ENCODE data around the gene TAGLN. TPM values are rescaled to one million over a fixed set of nuclear protein-coding genes. Genes with fewer than 3 reads are reported as not detected.

Gene TAGLN
- total RNA-seq, 4 donors from 2014 or later = 190 to 216 (median 199) TPM

DNA sequence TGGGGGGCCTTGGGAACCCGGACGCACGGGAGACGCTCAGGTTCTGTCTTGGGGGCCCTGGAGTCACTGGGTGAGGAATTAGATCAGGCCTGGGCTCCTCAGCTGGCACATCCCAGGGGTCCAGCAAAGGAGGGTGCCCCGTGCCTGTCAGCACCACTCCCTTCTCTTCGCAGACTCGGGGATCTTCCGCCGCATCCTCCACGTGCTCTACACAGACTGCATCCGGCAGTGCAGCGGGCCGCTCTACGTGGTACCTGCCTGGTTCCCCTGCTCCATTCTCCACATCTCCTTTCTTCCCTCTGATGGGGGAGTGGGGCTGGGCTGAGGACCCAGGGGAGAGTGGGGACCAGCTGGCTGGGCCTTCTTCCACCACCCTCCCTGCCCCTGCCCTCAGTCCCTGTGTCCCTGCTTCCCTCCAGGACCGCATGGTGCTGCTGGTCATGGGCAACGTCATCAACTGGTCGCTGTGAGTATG, 6.7 kb upstream of the TAGLN start:
- H3K36me3 ChIP-seq = peaks cover 88% of the 10 kb centered on the region
- no peaks in the 10 kb centered on the region for H3K9me3 ChIP-seq
- peaks cover 13% of the 10 kb centered on the region for H3K4me1 ChIP-seq
- 96% methylated on average over 17 of the region's 17 CpGs for WGBS
- TF ChIP-seq EP300 (IDR thresholded peaks at IDR 0.05) (no peak), CTCF (IDR thresholded peaks at IDR 0.05) (no peak)
- H3K4me3 ChIP-seq = no peak overlapping the region
- H3K27me3 ChIP-seq = no peaks in the 10 kb centered on the region
- no peak overlapping the region for H3K27ac ChIP-seq
- peak in 1 of 2 donors; percentile 56 for DNase-seq (ENCODE audit: low spot score in 2 of 2)

GRCh38 chr11:117193130-117194020, 5.8 kb upstream of the TAGLN start:
- peaks cover 79% of the 10 kb centered on the region for H3K36me3 ChIP-seq
- 83% methylated on average over 12 of the region's 15 CpGs for WGBS
- H3K9me3 ChIP-seq = no peaks in the 10 kb centered on the region
- peak in 1 of 2 donors; percentile 53 for DNase-seq (ENCODE audit: low spot score in 2 of 2)
- peaks cover 16% of the 10 kb centered on the region for H3K4me1 ChIP-seq
- H3K27me3 ChIP-seq = no peaks in the 10 kb centered on the region
- no peak overlapping the region for H3K27ac ChIP-seq
- H3K4me3 ChIP-seq = no peak overlapping the region
- TF ChIP-seq EP300 (IDR thresholded peaks at IDR 0.05) = no peak
- TF ChIP-seq POLR2A (IDR thresholded peaks at IDR 0.05) = no peak
- no peak for TF ChIP-seq CTCF (IDR thresholded peaks at IDR 0.05)
- no peak for TF ChIP-seq POLR2AphosphoS5 (IDR thresholded peaks at IDR 0.05)

GRCh38 chr11:117194267-117194666, 4.9 kb upstream of the TAGLN start:
- Histone ChIP-seq H3K4me1 (peaks cover 22% of the 10 kb centered on the region), H3K27ac (no peak overlapping the region), H3K27me3 (no peaks in the 10 kb centered on the region), H3K36me3 (peaks cover 70% of the 10 kb centered on the region), H3K4me3 (no peak overlapping the region), H3K9me3 (no peaks in the 10 kb centered on the region)
- WGBS = 88% methylated on average over 5 of the region's 5 CpGs
- TF ChIP-seq POLR2A (IDR thresholded peaks at IDR 0.05) = no peak
- no peak for TF ChIP-seq EP300 (IDR thresholded peaks at IDR 0.05)
- no peak for TF ChIP-seq POLR2AphosphoS5 (IDR thresholded peaks at IDR 0.05)
- TF ChIP-seq CTCF (IDR thresholded peaks at IDR 0.05) = no peak
- DNase-seq (ENCODE audit: low spot score in 2 of 2) = no peak

DNA sequence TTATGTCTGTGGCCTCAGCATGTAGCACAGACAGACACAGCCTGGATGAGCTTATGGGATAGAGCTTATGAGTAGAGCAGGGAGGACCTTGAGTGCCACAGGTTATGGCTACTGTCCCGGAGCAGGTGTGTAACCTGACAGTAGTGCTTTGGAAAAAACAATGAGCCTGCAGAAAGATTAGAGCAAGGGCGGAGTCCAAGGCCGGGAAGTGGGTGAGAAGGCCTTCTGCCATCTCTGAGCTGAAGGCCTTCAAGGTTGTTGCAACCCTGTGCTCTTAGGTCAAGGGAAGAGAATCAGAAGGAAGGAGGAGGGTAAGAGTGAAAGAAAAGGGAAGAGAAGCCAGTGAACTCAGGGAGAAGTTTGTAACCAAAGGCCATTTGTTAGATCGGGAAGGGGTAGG, 3.9 kb upstream of the TAGLN start:
- WGBS = 85% methylated on average over 4 of the region's 4 CpGs
- Histone ChIP-seq H3K4me3 (no peak overlapping the region), H3K9me3 (no peaks in the 10 kb centered on the region), H3K27ac (no peak overlapping the region), H3K4me1 (peaks cover 18% of the 10 kb centered on the region), H3K27me3 (no peaks in the 10 kb centered on the region), H3K36me3 (peaks cover 60% of the 10 kb centered on the region)
- no peak for DNase-seq (ENCODE audit: low spot score in 2 of 2)
- no peak for TF ChIP-seq EP300 (IDR thresholded peaks at IDR 0.05)

DNA sequence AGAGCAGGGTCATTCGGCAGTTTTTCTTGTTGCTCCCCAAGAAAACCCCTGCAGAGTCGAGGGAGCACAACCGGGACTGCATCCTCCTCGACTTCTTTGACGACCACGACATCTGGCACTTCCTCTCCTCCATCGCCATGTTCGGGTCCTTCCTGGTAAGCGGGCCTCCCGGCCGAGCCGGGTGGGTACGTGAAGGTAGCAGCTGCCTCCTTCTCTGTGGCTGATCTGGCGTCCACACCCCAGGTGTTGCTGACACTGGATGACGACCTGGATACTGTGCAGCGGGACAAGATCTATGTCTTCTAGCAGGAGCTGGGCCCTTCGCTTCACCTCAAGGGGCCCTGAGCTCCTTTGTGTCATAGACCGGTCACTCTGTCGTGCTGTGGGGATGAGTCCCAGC, 3.4 kb upstream of the TAGLN start:
- Histone ChIP-seq H3K36me3 (peaks cover 55% of the 10 kb centered on the region), H3K4me3 (no peak overlapping the region), H3K9me3 (no peaks in the 10 kb centered on the region), H3K27ac (no peak overlapping the region), H3K4me1 (peaks cover 18% of the 10 kb centered on the region), H3K27me3 (no peaks in the 10 kb centered on the region)
- 92% methylated on average over 19 of the region's 19 CpGs for WGBS
- DNase-seq (ENCODE audit: low spot score in 2 of 2) = no peak
- TF ChIP-seq EP300 (IDR thresholded peaks at IDR 0.05) (no peak), POLR2AphosphoS5 (IDR thresholded peaks at IDR 0.05) (no peak)

DNA sequence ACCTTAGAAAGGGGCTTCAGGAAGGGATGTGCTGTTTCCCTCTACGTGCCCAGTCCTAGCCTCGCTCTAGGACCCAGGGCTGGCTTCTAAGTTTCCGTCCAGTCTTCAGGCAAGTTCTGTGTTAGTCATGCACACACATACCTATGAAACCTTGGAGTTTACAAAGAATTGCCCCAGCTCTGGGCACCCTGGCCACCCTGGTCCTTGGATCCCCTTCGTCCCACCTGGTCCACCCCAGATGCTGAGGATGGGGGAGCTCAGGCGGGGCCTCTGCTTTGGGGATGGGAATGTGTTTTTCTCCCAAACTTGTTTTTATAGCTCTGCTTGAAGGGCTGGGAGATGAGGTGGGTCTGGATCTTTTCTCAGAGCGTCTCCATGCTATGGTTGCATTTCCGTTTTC, 2.2 kb upstream of the TAGLN start:
- TF ChIP-seq CTCF (IDR thresholded peaks at IDR 0.05) (no peak), POLR2A (IDR thresholded peaks at IDR 0.05) (no peak), POLR2AphosphoS5 (IDR thresholded peaks at IDR 0.05) (no peak), EP300 (IDR thresholded peaks at IDR 0.05) (no peak)
- no peak for DNase-seq (ENCODE audit: low spot score in 2 of 2)
- H3K36me3 ChIP-seq = peaks cover 48% of the 10 kb centered on the region
- H3K4me3 ChIP-seq = no peak overlapping the region
- H3K27ac ChIP-seq = no peak overlapping the region
- no peaks in the 10 kb centered on the region for H3K27me3 ChIP-seq
- WGBS = 89% methylated on average over 7 of the region's 7 CpGs
- peaks cover 27% of the 10 kb centered on the region for H3K4me1 ChIP-seq
- H3K9me3 ChIP-seq = no peaks in the 10 kb centered on the region

All from suprapubic skin (tissue), 4 donors.